Panc1 (cell line): Measurements from ENCODE around the gene COIL.

ENCODE experiments used
- CTCF ChIP-seq: fragments of 450-650 bp; IDR thresholded peaks from 2 replicates; pipeline ENCODE4 v1.5.1; 2017; ENCODE audit warnings: mild to moderate bottlenecking
- POLR2AphosphoS5 ChIP-seq: IDR thresholded peaks from 2 replicates; pipeline ENCODE4 v1.6.1; 2012; ENCODE audit warnings: mild to moderate bottlenecking, low read depth, low read length, moderate library complexity
- REST ChIP-seq, 2 experiments: IDR thresholded peaks; 2 replicates each; pipeline ENCODE4 v1.6.1; 2011 to 2012; ENCODE audit warnings: low read depth in 2 of 2, control low read depth in 1 of 2, low read length in 1 of 2, mild to moderate bottlenecking in 1 of 2, moderate library complexity in 1 of 2; ENCODE audit not compliant: insufficient read depth in 1 of 2

GRCh38 chr17:57006040-57006439 is 45.2 kb upstream of the COIL start:
- TF ChIP-seq CTCF, result no peak
- no peak for TF ChIP-seq REST (IDR thresholded peaks at IDR 0.05; ENCODE audit: insufficient read depth in 1 of 2, low read depth in 2 of 2, low read length in 1 of 2)
- no peak for TF ChIP-seq POLR2AphosphoS5
